Loucy (cell line): Measurements from ENCODE around the gene HMGB3.

Experiments
- H2AFZ ChIP-seq: fragments of 200-600 bp; sonication (generic); 2 replicates; pipeline ENCODE4 v1.6.0; 2016; ENCODE audit warnings: antibody characterized with exemption, mild to moderate bottlenecking, low read length, moderate library complexity
- H3F3A ChIP-seq: fragments of 200-600 bp; 2 replicates; pipeline ENCODE4 v1.6.0; 2016; ENCODE audit warnings: antibody characterized with exemption, low read depth, mild to moderate bottlenecking
- H3K27me3 ChIP-seq: fragments of 200-600 bp; sonication (generic); 2 replicates; pipeline ENCODE4 v1.6.1; 2014; ENCODE audit warnings: low read length, mild to moderate bottlenecking; ENCODE audit not compliant: insufficient read depth, poor library complexity, severe bottlenecking
- H3K36me3 ChIP-seq: fragments of 200-600 bp; sonication (generic); 2 replicates; pipeline ENCODE4 v1.6.1; 2016; ENCODE audit warnings: low read length; ENCODE audit not compliant: insufficient read depth
- H3K4me1 ChIP-seq: fragments of 200-600 bp; sonication (generic); 2 replicates; pipeline ENCODE4 v1.5.1; 2014; ENCODE audit warnings: low read length, mild to moderate bottlenecking; ENCODE audit not compliant: insufficient read depth, poor library complexity, severe bottlenecking
- H3K4me2 ChIP-seq: fragments of 200-600 bp; sonication (generic); 2 replicates; pipeline ENCODE4 v1.6.0; 2014; ENCODE audit warnings: antibody characterized with exemption, low read length, low read depth, mild to moderate bottlenecking; ENCODE audit not compliant: poor library complexity, severe bottlenecking
- H3K4me3 ChIP-seq: fragments of 200-600 bp; sonication (generic); 2 replicates; pipeline ENCODE4 v1.5.1; 2014; ENCODE audit warnings: low read length, mild to moderate bottlenecking, mixed read lengths; ENCODE audit not compliant: poor library complexity, severe bottlenecking
- H3K79me2 ChIP-seq: fragments of 200-600 bp; sonication (generic); 2 replicates; pipeline ENCODE4 v1.6.1; 2014; ENCODE audit warnings: low read length; ENCODE audit not compliant: insufficient read depth
- H3K9ac ChIP-seq: fragments of 200-600 bp; sonication (generic); 2 replicates; pipeline ENCODE4 v1.6.0; 2014; ENCODE audit warnings: mild to moderate bottlenecking, low read depth, low read length, moderate library complexity; ENCODE audit not compliant: poor library complexity, severe bottlenecking
- H3K9me2 ChIP-seq: fragments of 200-600 bp; sonication (generic); replicated peaks from 2 replicates; pipeline ENCODE4 v1.6.1; 2016; ENCODE audit warnings: low read depth, low read length, mixed read lengths
- H3K9me3 ChIP-seq: fragments of 200-600 bp; sonication (generic); 2 replicates; pipeline ENCODE4 v1.6.1; 2014; ENCODE audit warnings: mild to moderate bottlenecking, antibody characterized with exemption, low read length, low read depth; ENCODE audit not compliant: insufficient read depth
- H4K20me1 ChIP-seq: fragments of 200-600 bp; sonication (generic); 2 replicates; pipeline ENCODE4 v1.6.0; 2014; ENCODE audit warnings: antibody characterized with exemption, low read length, mild to moderate bottlenecking; ENCODE audit not compliant: insufficient read depth, poor library complexity, severe bottlenecking
- CTCF ChIP-seq: fragments of 200-600 bp; sonication (generic); conservative IDR thresholded peaks from 2 replicates; pipeline ENCODE4 v1.5.1; 2014; ENCODE audit warnings: mild to moderate bottlenecking, antibody characterized with exemption, low read length
- EZH2phosphoT487 ChIP-seq: fragments of 200-600 bp; IDR thresholded peaks from 2 replicates; pipeline ENCODE4 v1.6.1; 2018; ENCODE audit warnings: antibody characterized with exemption, mild to moderate bottlenecking, moderate library complexity, borderline replicate concordance

HMGB3 gene

GRCh38 chrX:150935467-150935866 is 47.7 kb upstream of the HMGB3 start:
- no peak for TF ChIP-seq CTCF
- TF ChIP-seq EZH2phosphoT487: no peak
- Histone ChIP-seq H2AFZ (no peak overlapping the region), H3K27me3 (no peaks in the 10 kb centered on the region), H3K36me3 (no peaks in the 10 kb centered on the region), H3K9me3 (no peaks in the 10 kb centered on the region), H3K4me1 (no peaks in the 10 kb centered on the region), H3K79me2 (no peaks in the 10 kb centered on the region), H3F3A (no peaks in the 10 kb centered on the region), H3K9ac (no peak overlapping the region), H3K4me3 (no peak overlapping the region), H3K9me2 (no peaks in the 10 kb centered on the region), H4K20me1 (no peaks in the 10 kb centered on the region), H3K4me2 (no peak overlapping the region)

GRCh38 chrX:150936556-150936955 is 46.6 kb upstream of the HMGB3 start:
- TF ChIP-seq CTCF: no peak
- no peak for TF ChIP-seq EZH2phosphoT487
- Histone ChIP-seq H3K9me2 (no peaks in the 10 kb centered on the region), H3F3A (no peaks in the 10 kb centered on the region), H3K79me2 (no peaks in the 10 kb centered on the region), H3K4me3 (no peak overlapping the region), H3K9ac (no peak overlapping the region), H3K36me3 (no peaks in the 10 kb centered on the region), H2AFZ (no peak overlapping the region), H3K27me3 (no peaks in the 10 kb centered on the region), H3K4me2 (no peak overlapping the region), H3K9me3 (no peaks in the 10 kb centered on the region), H3K4me1 (no peaks in the 10 kb centered on the region), H4K20me1 (no peaks in the 10 kb centered on the region)

- Histone ChIP-seq H3K4me2 (no peak overlapping the region), H3K27me3 (no peaks in the 10 kb centered on the region), H3K4me1 (no peaks in the 10 kb centered on the region), H3K79me2 (no peaks in the 10 kb centered on the region), H3K9me3 (no peaks in the 10 kb centered on the region), H3K36me3 (no peaks in the 10 kb centered on the region), H3F3A (no peaks in the 10 kb centered on the region), H2AFZ (no peak overlapping the region), H3K9me2 (no peaks in the 10 kb centered on the region), H3K9ac (no peak overlapping the region), H4K20me1 (no peaks in the 10 kb centered on the region), H3K4me3 (no peak overlapping the region)
- TF ChIP-seq CTCF (no peak), EZH2phosphoT487 (no peak)
Observed at GRCh38 chrX:150940844-150941495, 42.2 kb upstream of the HMGB3 start.
